ENCODE measurements around the gene GLTPD2. TPM values are rescaled to one million over a fixed set of nuclear protein-coding genes. Genes with fewer than 3 reads are reported as not detected.

GLTPD2 gene
- total RNA-seq, 1 experiment from 2014 or later = not detected

GRCh38 chr17:4788159-4788806, 481 bp upstream of the GLTPD2 start:
- BruUV-seq (replicated peaks) = no TSS peak
- DNase-seq (ENCODE audit: low read depth, low spot score) = no peak
- in situ Hi-C loops (cut with HindIII; ENCODE audit: low pct_unique_long_range_greater_than_20kb, low sequenced_read_pairs) = no loop called here
- ATAC-seq = no peak
- TF ChIP-seq POLR2AphosphoS5 (IDR thresholded peaks at IDR 0.05; ENCODE audit: low read depth, low read length) (no peak), CTCF (IDR thresholded peaks at IDR 0.05) (no peak), TCF7L2 (IDR thresholded peaks at IDR 0.05; ENCODE audit: low read depth, low read length) (no peak), SIN3A (IDR thresholded peaks at IDR 0.05; ENCODE audit: borderline replicate concordance, insufficient read depth, low read depth, low read length) (no peak), REST (IDR thresholded peaks at IDR 0.05; ENCODE audit: insufficient read depth in 1 of 2, low read depth in 2 of 2, low read length in 1 of 2) (no peak)
- H3K4me3 ChIP-seq (ENCODE audit: low read depth in 2 of 2, low read length in 2 of 2) = peak overlapping the region; percentile 59 to 67; a peak in 2 of 4 replicates
- H3K9me3 ChIP-seq (ENCODE audit: control insufficient read depth, insufficient read depth, low read depth, low read length) = no peaks in the 10 kb centered on the region
- CTCF ChIA-PET = interaction anchor here (0.6 to 1.2 kb wide), 2 partner anchors 8 to 32 kb away, joined by 4 to 5 read pairs; partner anchors contain the start of gene PSMB6
- H3K4me1 ChIP-seq (ENCODE audit: control insufficient read depth, insufficient read depth, low read length) = peaks cover 6% of the 10 kb centered on the region
- H3K36me3 ChIP-seq (ENCODE audit: control insufficient read depth, insufficient read depth, low read length) = no peaks in the 10 kb centered on the region; the same call in 1 of the 2 replicates
- POLR2A ChIA-PET = no interaction called here
- peak overlapping the region; percentile 23; the same call in 1 of the 2 replicates for H3K27ac ChIP-seq (ENCODE audit: low read length)
- H3K27me3 ChIP-seq (ENCODE audit: control insufficient read depth, insufficient read depth, low read length) = no peaks in the 10 kb centered on the region
- intact Hi-C loops (cut with micrococcal nuclease; ENCODE audit: unreplicated experiment) = loop anchor here (5.0 kb wide), 1 partner anchor 94 kb away; no protein-coding TSS in a partner anchor

GRCh38 chr17:4789701-4789950, 862 bp downstream of the GLTPD2 start:
- ATAC-seq = no peak
- no peak for DNase-seq (ENCODE audit: low read depth, low spot score)
- no peaks in the 10 kb centered on the region; the same call in 1 of the 2 replicates for H3K36me3 ChIP-seq (ENCODE audit: control insufficient read depth, insufficient read depth, low read length)
- H3K27me3 ChIP-seq (ENCODE audit: control insufficient read depth, insufficient read depth, low read length) = no peaks in the 10 kb centered on the region
- peak overlapping the region; percentile 61 for H3K27ac ChIP-seq (ENCODE audit: low read length)
- CTCF ChIA-PET = no interaction called here
- no peaks in the 10 kb centered on the region for H3K9me3 ChIP-seq (ENCODE audit: control insufficient read depth, insufficient read depth, low read depth, low read length)
- TF ChIP-seq POLR2AphosphoS5 (IDR thresholded peaks at IDR 0.05; ENCODE audit: low read depth, low read length) (no peak), REST (IDR thresholded peaks at IDR 0.05; ENCODE audit: insufficient read depth in 1 of 2, low read depth in 2 of 2, low read length in 1 of 2) (no peak), CTCF (IDR thresholded peaks at IDR 0.05) (no peak), SIN3A (IDR thresholded peaks at IDR 0.05; ENCODE audit: borderline replicate concordance, insufficient read depth, low read depth, low read length) (no peak), TCF7L2 (IDR thresholded peaks at IDR 0.05; ENCODE audit: low read depth, low read length) (no peak)
- intact Hi-C loops (cut with micrococcal nuclease; ENCODE audit: unreplicated experiment) (loop anchor here (5.0 kb wide), 1 partner anchor 93 kb away; no protein-coding TSS in a partner anchor), in situ Hi-C loops (cut with HindIII; ENCODE audit: low pct_unique_long_range_greater_than_20kb, low sequenced_read_pairs) (no loop called here)
- H3K4me3 ChIP-seq (ENCODE audit: low read depth in 2 of 2, low read length in 2 of 2) = peak overlapping the region; percentile 59 to 67
- POLR2A ChIA-PET = interaction anchor here (0.6 kb wide), 1 partner anchor 331 kb away, joined by 3 read pairs; no protein-coding TSS in a partner anchor
- no TSS peak for BruUV-seq (replicated peaks)
- H3K4me1 ChIP-seq (ENCODE audit: control insufficient read depth, insufficient read depth, low read length) = peaks cover 6% of the 10 kb centered on the region

Measured in Panc1 (cell line).